BJ (cell line): Measurements from ENCODE around the gene KHK. TPM values are rescaled to one million over a fixed set of nuclear protein-coding genes. Genes with fewer than 3 reads are reported as not detected.
A peak's percentile ranks its signal among the peaks of the same experiment; 100 is the strongest.

Experiments used
- CTCF ChIA-PET: fragments of 350-600 bp; formaldehyde crosslinking; extraction: SDS; loops from one replicate; lab custom pipeline; 2021; ENCODE audit warnings: antibody characterized with exemption, inconsistent platforms; lab: Yijun Ruan, JAX
- POLR2A ChIA-PET: fragments of 300-600 bp; sonication (Branson Sonifier 250); formaldehyde crosslinking; extraction: SDS; loops from one replicate; lab custom pipeline; 2021; ENCODE audit warnings: antibody characterized with exemption; lab: Charles Lee
- DNase-seq: peaks from one replicate; pipeline ENCODE4 v3.0.0-alpha.2; 2011; ENCODE audit warnings: low read depth
- H3K27me3 ChIP-seq: 2 replicates; pipeline ENCODE4 v1.6.0; 2011; ENCODE audit warnings: low read length; ENCODE audit not compliant: control insufficient read depth, insufficient read depth
- H3K36me3 ChIP-seq: 2 replicates; pipeline ENCODE4 v1.5.1; 2011; ENCODE audit warnings: low read length; ENCODE audit not compliant: control insufficient read depth, insufficient read depth
- H3K4me3 ChIP-seq: 2 replicates; pipeline ENCODE4 v1.5.1; 2011; ENCODE audit warnings: low read depth, mild to moderate bottlenecking, control low read depth, low read length
- CTCF ChIP-seq: IDR thresholded peaks from 2 replicates; pipeline ENCODE4 v1.5.1; 2011; ENCODE audit warnings: low read depth, mild to moderate bottlenecking, control low read depth, inconsistent platforms, low read length, moderate library complexity; ENCODE audit not compliant: insufficient read depth
- polyA plus RNA-seq: library from polyadenylated mRNA; depleted of rRNA; stranded (reverse); fragments of >200 nt; gene quantifications from 2 replicates; pipeline ENCODE4 v1.2.3, GENCODE V29; 2011

The KHK gene
- polyA plus RNA-seq, 1 experiment, result 0.43 TPM

GRCh38 chr2:27133905-27134780, 47.6 kb downstream of the KHK start, which contains the start of gene PREB:
Gene PREB (minus strand): TSS chr2:27134636. CDS start chr2:27134421, 215 bp downstream.
- peaks cover 4% of the 10 kb centered on the region; the same call in 1 of the 2 replicates for H3K27me3 ChIP-seq
- POLR2A ChIA-PET, result interaction anchor here (0.6 kb wide), 1 partner anchor 78 kb away, joined by 3 read pairs; the partner anchor contains the start of genes ATRAID and SLC5A6
- CTCF ChIA-PET, result interaction anchor here (0.7 to 2.1 kb wide), 11 partner anchors 10 to 169 kb away, joined by 3 to 9 read pairs (median 5); partner anchors contain the start of gene ABHD1
- peak within 1 kb of the TSS; percentile 82 for H3K4me3 ChIP-seq
- H3K36me3 ChIP-seq, result peaks cover 18% of the 10 kb centered on the region
- peak; percentile 50 for TF ChIP-seq CTCF
- peak; percentile 77 for DNase-seq

GRCh38 chr2:27134781-27135477, 48.4 kb downstream of the KHK start:
- peaks cover 16% of the 10 kb centered on the region for H3K36me3 ChIP-seq
- no peak for DNase-seq
- peak overlapping the region; percentile 18; the same call in 1 of the 2 replicates for H3K4me3 ChIP-seq
- CTCF ChIA-PET, result interaction anchor here (0.7 to 2.1 kb wide), 5 partner anchors 20 to 168 kb away, joined by 3 to 5 read pairs (median 5); no protein-coding TSS in a partner anchor
- TF ChIP-seq CTCF, result no peak
- POLR2A ChIA-PET, result interaction anchor here (0.6 kb wide), 1 partner anchor 77 kb away, joined by 3 read pairs; the partner anchor contains the start of genes ATRAID and SLC5A6
- H3K27me3 ChIP-seq, result peaks cover 4% of the 10 kb centered on the region; the same call in 1 of the 2 replicates

GRCh38 chr2:27135478-27135955, 48.9 kb downstream of the KHK start:
- H3K4me3 ChIP-seq, result no peak overlapping the region
- peaks cover 14% of the 10 kb centered on the region for H3K36me3 ChIP-seq
- CTCF ChIA-PET, result no interaction called here
- TF ChIP-seq CTCF, result no peak
- H3K27me3 ChIP-seq, result peaks cover 4% of the 10 kb centered on the region; the same call in 1 of the 2 replicates
- POLR2A ChIA-PET, result no interaction called here
- no peak for DNase-seq

- no peak for DNase-seq
- TF ChIP-seq CTCF, result no peak
- ChIA-PET POLR2A (no interaction called here), CTCF (no interaction called here)
- H3K4me3 ChIP-seq, result no peak overlapping the region
- peaks cover 5% of the 10 kb centered on the region for H3K36me3 ChIP-seq
- H3K27me3 ChIP-seq, result peaks cover 4% of the 10 kb centered on the region; the same call in 1 of the 2 replicates
Observed at GRCh38 chr2:27136751-27137150, 50.2 kb downstream of the KHK start.
